Fibroblast of peridontal ligament (primary cell): Measurements from ENCODE around the gene DNAJC1.

Experiments
- DNase-seq: peaks from one replicate; pipeline ENCODE4 v3.0.0-alpha.2; 2010; ENCODE audit errors: extremely low read depth

The DNAJC1 gene

DNA sequence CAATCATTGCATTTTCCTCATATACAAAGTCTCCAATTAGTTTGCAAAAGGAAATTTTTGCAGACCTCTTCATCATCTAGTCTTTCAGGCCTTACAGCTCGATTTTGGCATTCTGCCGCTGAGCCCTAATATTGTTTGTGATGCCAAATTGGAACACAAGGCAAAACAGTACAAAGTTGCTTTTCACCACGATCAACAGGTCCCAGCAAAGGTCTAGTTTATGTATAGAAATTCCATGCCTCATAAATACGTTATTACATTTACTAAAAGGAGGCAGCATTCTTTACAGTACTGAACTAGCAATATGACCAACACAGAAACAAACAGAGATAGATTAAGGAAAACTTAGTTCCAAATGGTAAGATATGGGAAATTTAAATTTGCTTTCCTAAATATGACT lies 7.0 kb upstream of the DNAJC1 start:
- DNase-seq = no peak

DNA sequence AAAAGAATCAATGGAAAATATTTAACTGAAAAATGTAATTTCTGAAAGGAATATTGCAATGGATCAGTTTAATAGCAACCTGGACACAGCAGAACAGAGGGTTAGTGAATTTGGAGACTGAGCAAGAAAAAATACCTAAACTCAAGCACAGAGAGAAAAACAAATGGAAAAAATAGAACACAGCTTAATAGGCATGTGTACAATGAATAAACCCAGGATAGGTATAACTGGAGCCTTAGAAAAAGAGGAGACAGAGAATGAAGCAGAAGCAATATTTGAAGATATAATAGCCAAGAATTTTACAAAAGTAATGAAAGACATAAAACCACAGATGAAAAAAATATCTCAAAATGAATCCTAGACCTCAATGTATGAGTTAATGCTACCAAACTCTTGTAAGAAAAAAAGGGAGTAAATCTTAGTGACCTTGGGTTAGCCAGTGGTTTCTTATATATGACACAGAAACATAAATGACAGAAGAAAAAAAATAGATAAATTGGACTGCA lies 2.9 kb upstream of the DNAJC1 start:
- no peak for DNase-seq

DNA sequence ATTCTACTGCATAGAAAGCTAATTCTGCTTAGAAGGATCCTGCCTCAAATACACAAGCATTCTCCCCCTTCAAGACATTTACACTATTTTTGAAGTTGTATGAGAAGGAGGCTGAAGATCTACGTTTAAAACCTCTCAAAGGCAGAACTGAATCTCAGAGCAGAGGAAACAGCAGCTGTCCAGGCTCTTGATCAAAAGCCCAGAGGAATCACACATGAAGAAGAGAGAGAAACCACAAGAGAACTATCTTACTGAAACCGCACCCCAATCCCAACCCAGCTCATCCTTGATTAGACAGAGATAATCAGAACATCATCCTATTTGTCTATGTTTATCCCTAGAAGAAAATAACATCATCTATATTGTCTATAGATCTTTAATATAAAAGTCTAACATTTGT lies 2.2 kb upstream of the DNAJC1 start:
- DNase-seq = no peak

DNA sequence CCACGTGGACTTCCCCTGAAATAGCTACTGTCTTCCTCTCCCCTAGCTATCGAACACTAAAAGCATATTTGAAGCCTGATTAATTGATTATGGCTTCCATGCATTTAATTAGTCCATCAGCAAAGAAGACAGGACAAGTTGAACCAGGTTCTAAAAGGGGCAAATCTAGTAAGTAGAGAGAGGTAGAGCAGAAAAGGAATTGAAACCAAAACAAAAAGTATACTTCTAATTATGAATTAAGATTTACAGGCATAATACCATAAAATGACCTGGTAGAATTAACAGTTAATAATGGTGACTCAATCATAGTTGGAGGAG lies 393 bp upstream of the DNAJC1 start:
- DNase-seq = no peak

DNA sequence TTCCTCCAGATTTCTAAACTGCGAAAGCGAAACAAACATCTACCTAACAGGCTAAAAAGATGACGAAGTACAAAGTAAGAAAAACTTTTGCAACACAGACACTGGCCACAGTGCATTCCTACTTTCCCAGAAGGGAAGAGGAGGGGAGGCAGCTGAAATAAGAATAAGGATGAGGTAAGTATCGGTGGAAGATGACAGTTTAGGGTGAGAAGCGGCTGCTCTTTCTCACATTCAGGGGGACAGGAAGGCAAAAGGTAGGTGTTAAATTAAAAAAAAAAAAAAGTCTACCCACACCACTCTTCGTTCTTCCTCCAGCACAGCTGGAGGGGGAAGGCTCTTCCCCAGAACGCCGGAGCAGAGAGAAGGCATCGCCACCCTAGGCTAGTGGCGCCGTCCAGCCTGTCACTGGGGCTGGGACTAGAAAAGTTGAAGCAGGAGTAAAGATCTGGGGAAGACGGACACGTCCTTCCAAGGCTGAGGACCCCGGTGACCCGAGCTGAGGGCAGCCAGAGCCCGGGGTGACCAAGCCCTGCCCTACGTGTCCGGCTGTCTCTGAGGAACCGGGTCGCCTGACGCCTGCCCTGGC lies 846 bp downstream of the DNAJC1 start:
- DNase-seq = peak; percentile 78

DNA sequence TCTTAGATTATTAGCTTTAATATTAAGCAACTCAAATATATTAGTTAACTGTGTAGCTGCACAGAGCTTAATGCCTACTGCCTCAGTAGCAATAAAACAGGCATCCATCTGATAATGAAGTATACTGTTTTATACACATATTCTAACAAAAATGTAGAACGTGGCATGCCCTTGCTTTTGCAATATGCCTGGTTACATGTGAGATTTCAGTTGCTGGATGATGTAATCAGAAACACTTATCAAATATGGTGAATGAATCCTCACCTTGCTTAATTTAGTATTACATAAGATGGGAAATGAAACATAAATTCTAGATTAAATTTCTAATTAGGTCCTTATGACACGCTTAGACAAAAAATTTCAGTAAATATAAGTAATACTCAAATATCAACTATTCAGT lies 8.0 kb downstream of the DNAJC1 start:
- DNase-seq = peak; percentile 45

DNA sequence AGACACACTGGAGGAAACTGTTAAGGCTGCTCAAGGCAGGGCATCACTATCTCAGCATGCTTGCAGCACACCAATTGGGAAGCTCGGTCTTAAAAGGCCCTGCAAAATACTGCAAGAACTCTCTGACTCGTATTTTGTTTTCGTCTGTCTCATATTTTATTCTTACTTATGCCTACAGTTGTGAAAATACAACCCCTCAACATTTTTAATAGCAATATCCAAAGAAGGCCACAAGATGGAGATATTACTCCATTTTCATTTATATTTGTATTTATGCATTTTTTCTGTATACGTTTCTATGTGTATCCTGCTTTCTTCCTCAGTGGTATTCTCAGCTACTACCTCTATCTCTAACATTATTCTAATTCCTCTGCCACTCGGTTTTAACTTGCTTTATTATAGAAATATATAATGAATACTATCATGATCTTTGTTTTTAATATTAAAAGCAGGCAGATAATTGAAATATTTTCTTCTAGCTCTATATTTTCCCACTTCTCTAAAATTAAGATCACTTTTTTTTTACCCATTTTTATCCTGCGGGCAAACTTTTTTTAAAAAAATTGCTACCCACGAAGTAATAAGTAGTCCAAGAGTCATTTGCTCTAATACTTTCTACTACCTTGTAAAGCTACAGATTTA lies 10.0 kb downstream of the DNAJC1 start:
- peak; percentile 65 for DNase-seq

DNA sequence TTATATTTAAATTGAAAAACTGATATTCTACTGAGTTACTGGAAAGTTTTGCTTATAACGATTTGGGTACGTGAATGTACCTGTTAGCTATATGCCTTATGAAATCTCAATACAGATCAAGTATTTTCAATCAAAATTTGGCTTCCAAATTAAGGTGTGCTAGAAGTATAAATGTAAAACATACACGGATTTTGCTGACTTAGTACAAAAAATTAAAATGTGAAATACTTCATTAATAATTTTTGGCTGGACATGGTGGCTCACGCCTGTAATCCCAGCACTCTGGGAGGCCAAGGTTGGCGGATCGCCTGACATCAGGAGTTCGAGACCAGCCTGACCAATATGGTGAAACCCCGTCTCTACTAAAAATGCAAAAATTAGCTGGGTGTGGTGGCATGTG lies 11.7 kb downstream of the DNAJC1 start:
- no peak for DNase-seq

DNA sequence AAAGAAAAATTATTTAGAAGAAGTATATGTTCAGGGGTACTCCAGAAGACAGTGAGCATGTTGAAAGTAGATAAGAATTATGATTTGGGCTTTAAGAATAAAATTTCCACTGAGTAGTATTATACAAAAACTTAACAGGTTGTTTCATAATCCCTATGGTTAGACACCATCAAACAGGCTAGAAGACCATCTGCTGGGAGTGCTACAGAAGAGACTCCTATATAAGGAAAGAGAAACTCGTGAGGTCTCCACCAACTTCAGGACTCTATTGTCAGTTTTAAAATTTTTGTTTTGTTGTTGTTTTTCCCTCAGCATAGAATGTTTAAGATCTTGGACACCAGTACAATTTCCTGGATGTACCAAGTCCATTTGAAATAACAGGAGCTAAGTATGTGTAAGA lies 13.1 kb downstream of the DNAJC1 start:
- DNase-seq = no peak

DNA sequence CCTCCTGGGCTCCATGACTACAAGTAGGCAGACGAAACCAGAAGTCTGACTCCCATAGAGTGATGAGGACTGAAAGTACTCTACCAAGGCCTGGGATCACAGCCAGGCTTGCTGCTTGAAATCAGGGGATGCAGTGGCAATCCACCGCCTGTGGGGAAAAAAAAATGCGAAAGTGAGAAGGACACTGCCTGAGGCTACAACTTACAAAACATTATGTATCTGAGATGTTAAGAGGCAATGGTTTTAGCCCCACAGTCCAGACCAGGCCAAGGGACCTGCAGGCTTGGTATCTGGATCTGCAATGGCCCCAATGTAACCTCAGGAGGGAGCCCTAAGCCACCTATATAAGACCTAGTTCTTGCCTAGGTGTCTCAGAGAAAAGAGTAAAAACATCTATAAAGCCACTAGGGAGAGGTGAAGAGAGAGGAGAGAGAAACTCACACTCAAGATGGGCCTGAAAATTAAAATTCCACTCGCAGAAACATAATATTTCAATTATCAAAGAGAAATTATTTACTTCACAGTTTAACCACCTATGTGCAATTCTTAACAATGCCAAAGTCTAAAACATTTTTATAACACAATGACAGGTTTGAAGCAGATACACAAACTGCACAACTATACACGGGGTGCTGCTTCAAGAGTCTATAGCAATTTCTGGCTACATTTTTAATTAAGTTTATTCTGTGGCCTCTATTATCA lies 13.9 kb downstream of the DNAJC1 start:
- peak; percentile 80 for DNase-seq

DNA sequence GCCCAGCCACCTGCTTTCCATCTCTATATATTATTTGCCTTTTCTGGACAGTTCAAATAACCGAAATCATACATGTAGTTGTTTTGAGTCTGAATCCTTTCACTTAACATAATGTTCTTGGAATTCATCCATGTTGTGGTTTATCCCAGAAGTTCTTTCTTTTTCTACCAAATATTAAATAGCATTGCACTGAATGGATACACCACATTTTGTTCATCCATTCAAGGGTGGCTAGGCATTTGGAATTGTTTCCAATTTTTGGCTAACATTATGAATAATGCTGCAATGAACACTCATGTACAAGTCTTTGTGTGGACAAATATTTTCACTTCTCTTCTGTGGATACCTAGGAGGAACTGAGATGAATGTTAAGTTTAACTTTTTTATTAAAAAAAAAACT lies 18.0 kb downstream of the DNAJC1 start:
- peak; percentile 77 for DNase-seq

DNA sequence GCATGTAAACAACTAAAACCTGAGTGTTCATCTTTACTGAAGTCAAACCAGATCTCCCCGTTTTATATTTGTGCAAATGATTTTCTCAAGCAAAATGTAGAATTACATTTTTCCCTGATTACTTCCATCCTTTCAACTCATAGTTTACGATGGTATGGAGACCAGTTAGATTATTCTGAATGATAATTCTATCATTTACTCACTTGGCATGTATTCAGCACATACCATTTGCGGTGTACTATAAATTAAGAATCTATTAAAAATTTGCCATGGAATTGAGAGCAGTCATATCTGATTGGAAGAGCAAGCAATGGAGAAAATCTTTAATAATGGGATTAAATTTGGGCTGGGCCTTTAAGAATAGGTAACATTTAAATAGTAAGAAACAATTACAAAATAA lies 22.4 kb downstream of the DNAJC1 start:
- DNase-seq = no peak

DNA sequence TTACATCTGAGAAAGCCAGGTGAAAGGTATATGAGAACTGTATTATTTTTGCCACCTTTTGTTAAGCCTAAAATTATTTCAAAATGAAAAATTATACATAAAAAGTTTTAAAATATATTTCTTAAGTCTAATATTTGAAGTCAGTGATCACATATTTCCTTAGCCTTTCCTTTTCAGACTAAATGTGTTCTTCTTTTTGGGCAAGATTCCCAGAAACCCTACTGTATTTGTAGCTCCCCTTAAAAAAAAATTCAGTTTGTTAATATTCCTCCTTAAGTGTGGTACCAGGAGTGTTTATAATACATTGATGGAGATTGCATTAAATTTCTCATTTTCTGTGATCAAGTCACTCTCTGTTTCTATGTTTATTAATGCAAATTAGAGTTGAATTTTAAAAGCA lies 22.8 kb downstream of the DNAJC1 start:
- no peak for DNase-seq

DNA sequence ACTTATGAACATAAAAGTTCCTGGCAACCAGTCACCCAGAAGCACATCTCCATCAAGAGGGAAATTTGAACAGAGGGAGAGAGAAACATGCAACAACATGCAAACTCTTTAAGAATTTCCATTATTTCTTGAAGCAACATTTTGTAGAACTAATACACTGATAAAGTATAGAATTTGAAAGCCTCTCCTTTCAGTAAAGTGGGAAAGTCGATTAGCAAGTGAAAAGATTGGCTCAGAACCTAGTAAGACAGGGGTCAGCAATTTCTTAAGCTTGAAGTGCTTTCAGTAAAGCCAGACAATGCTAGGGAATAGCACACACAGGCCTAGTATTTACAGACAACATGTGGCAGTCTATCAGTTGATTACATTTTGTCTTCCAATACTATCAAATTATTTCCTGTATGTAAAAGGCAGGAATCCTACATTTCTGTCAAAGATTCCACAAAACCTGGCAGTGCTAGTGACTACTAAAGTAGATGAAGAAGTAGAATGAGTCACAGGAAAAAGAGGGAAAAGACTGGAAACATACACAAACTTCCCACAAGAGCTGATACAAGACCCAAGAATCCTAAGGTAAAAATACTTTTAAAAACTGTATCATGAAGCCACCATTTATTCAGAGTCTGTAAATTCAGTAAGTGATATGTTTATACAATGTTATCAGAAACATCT lies 25.2 kb downstream of the DNAJC1 start:
- DNase-seq = peak; percentile 57

DNA sequence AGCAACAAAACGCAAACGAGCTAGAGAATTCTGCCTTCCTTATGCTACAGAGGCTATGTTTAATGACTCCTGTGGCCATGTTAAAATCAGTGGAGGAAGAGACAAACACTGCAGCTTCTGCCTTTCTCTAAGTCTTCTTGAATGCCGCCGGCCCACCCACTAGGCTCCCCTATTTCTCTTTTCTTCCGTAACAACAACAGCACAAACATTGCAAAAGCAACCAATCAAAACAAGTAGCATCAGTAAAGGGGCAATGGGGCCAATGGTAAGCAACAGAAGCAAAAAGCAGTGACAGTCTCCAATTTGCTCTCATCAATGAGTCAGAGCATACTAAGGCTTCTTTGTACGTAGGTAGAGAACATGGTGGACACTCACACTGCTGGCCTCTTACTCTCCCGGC lies 26.8 kb downstream of the DNAJC1 start:
- DNase-seq = no peak

DNA sequence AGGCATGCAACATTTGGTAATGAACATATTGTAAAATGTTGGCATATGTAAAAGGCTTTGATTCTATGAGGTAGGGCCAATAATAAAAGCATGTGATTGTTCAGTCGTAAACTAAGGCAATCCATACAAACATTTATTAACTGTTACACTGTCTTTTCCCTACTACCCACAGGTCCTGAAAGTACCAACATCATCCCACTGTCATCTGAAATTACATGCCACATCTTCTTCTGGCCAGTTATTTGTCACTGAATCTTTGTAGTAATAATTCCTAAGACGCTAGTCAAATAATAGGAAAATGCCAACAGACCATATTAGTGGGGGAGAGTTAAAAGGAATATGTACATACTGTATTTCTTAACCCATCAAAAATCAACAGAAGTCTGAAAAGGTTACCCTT lies 27.2 kb downstream of the DNAJC1 start:
- DNase-seq = no peak

DNA sequence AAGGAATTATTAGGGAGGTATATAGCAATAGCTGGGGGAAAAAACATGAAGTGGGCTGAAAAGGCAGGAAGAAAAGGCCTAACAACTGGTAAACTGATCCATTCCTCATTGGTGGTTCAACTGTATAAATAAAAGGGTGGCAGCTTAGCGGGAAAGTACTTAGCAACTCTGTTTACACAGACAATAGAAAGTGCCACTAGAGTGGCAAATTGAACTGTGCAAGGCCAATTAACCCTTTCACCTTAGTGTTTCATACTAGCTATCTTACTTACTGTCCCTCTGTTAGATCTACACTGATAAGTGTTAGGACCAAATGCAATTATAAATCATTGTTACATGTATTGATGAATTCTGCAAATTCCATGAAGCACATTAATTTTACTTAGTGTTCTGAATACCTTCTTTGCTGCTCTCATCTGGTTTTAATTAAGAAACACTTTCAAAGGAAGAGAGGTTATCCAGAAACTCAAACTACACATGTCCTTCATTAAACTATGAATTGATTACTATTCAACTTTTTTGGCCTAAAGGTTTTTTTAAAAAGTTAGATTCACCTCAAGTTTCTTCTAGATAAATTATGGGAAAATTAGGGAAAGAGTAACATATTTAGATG lies 28.0 kb downstream of the DNAJC1 start:
- peak; percentile 29 for DNase-seq

DNA sequence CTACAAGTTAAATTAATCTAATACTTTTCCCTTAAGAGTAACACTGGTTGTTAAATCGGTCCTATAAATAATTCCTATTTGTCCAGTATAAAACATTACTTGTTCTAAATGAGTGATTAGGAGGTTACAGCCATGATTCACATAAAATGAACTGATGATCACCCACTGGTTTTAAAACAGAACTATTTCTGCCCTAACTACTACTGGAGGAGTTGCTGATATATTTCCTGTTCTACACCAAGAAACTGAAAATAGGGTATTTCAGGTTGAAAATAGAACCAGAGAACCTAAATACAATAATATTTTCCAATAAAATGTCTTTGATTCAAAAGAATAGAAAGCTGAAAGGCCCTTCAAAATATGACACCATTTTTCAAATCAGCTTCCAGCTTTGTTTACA lies 30.9 kb downstream of the DNAJC1 start:
- no peak for DNase-seq

DNA sequence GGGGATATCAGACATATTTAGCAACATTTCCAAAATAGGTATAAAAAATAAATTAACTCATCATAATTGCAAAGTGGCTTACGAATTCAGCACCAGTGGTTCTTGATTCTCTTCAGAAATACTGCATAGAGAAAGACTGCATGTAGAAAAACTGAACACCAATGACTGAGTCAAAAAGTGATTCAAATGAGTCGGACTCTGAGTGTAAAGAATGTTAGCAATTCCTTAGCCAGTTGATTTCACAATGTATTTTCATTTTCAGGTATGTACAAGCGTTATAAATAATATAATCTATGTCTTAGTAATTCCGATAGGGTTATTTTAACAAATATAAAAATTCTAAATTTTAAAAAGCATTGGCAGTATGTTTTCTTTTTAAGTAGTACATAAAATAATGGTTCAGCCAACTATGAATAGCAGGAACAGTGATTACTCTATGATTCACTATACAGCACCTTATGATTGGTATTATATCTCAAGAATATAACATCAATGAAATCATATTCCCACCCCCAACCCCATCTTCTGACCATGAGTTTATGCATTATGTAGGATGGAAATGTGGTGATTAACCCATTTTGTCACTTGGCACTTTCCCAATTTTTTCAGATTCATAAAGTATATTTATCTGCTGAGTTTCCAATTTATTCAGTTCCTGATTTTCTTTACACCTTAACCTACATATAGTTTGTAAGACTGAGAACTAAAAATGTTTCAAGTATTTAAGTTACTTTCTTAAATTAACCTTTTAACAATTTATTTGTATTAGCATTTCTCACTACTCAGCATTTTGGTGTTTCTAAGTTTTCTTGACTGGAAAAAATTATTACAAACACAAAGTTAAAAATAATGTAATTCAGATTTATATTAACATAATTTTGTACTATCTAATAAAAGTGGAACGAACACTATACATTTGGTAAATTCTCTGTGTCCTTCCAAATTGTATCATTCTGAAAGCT lies 33.9 kb downstream of the DNAJC1 start:
- no peak for DNase-seq

DNA sequence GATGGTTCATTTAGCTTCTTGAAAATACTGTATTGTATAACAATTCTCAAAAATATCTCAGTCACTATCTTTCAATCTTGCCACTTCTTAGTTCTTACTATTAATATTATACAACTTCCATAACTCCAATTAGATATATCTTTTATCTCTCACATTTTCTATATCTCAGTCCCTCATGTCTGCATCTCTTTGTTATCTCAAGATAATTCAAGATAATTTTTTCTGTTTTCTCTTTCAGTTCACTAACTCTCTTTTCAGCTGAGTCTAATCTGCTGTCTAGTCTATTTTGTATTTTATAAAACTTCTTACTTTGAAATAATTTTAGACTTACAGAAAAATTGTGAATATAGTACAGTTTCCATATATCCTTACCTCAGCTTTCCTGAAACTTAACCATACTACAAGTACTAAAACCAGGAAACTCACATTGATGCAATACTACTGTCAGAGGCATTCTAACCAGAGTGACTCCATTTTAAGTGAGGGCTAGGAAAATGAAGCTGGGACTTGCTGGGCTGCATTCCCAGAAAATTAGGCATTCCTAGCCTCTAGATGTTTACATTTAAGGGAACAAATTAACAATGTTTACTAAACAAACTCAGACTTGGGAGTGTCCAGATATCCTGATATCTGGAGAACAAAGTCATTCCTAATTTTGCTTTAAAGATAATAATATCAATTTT lies 38.4 kb downstream of the DNAJC1 start:
- DNase-seq = no peak

DNA sequence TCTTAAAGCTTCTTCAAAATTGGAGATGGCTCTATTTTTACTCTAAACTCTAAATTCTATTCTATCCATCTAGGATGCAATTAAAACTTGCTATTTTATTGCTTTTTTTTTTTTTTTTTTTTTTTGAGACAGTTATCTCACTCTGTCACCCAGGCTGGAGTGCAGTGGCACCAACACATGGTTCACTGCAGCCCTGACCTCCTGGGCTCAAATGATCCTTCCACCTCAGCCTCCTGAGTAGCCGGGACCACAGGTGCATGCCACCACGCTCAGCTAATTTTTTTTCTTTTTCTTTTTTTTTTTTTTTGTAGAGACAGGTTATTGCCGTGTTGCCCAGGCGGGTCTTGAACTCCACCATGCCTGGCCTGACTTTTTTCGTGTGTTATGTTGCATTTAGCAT lies 41.2 kb downstream of the DNAJC1 start:
- DNase-seq = no peak
